Right kidney (tissue), 1 donor: Measurements from ENCODE around the gene TNXB.
"Not testable (repeated sequence)": the region's sequence is repeated elsewhere in the genome, so short reads cannot be mapped to it uniquely, and the experiment has no call there.

Source experiments
- DNase-seq: peaks from one replicate; pipeline ENCODE4 v3.0.0-alpha.2; 2016

Gene TNXB

DNA sequence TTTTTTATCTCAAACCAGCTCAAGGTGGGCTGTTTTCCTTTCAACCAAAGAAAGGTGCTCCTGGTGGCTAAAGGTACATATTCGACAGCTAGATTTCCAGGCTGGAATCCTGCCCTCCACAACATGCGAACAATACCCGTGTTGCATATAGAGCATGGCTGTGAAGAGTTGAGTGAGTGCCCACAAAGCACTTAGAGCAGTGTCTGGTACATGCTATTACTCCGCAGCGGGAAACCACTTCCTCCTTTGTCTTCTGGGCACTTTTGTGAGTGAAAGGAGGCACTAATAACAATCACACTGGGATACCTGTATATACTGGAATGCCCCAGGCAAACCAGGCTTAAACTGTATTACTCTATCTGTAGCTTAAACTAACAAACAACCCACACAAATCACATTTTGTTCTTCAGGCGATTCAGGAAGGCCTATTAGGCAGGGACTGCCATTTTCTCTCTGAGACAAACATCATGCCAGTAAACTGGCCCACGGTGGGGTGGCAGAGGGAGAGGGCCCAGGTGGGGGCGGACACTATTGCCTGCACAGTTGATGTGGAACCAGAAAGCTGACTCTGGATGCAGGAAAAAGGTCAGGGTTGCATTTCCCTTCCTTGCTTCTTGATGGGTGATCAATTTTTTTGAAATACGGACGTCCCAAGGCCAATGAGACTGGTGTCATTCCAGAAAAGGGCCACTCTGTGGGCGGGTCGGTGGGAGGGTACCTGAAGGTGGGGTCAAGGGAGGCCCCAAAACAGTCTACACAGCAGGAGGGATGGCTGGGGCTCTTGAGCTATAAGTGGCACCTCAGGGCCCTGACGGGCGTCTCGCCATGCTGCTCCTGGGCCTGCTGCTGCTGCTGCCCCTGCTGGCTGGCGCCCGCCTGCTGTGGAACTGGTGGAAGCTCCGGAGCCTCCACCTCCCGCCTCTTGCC lies 71.3 kb downstream of the TNXB start, which contains the start of gene CYP21A2:
CYP21A2 (plus strand) TSS at position 818 of the 927 bp plus-strand sequence; CDS start at position 826, 8 bp downstream.
- not testable (repeated sequence) for DNase-seq

DNA sequence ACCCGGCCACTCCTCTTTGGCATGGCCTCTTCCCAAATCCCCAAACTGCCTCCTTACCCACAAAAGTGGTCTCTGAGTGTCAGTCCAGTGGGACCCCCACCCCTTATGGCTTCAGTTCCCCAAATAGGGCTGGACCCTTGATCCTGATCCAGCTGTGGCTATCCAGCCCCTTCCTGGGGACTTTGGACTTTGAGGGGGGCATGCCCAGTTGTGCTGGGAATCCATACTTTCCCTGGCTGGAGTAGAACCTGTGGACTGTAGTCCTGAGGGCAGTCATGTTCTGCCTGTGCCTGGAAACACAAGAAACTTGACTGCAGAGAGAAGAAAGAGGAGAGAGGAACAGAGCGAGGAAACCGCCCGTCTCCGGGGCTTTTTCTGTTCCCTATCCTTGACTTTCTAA lies 72.0 kb downstream of the TNXB start:
- not testable (repeated sequence) for DNase-seq

GRCh38 chr6:32035283-32036013 lies 73.7 kb downstream of the TNXB start:
- not testable (repeated sequence) for DNase-seq

GRCh38 chr6:32029553-32029952 lies 79.6 kb downstream of the TNXB start:
- DNase-seq = not testable (repeated sequence)

DNA sequence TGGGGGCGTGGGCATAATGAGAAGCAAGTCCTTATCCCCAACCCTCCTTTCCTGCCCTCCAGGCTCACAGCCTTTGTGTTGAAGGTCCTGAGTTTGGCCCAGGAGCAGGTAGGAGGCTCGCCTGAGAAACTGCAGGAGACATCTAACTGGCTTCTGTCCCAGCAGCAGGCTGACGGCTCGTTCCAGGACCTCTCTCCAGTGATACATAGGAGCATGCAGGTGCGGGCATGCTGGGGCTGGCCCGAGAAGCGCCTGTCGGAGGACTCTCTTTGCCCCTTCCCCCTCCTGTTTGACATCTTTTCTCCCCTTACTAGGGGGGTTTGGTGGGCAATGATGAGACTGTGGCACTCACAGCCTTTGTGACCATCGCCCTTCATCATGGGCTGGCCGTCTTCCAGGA lies 80.5 kb downstream of the TNXB start:
- not testable (repeated sequence) for DNase-seq

GRCh38 chr6:32022100-32022499 lies 87.0 kb downstream of the TNXB start:
- not testable (repeated sequence) for DNase-seq

DNA sequence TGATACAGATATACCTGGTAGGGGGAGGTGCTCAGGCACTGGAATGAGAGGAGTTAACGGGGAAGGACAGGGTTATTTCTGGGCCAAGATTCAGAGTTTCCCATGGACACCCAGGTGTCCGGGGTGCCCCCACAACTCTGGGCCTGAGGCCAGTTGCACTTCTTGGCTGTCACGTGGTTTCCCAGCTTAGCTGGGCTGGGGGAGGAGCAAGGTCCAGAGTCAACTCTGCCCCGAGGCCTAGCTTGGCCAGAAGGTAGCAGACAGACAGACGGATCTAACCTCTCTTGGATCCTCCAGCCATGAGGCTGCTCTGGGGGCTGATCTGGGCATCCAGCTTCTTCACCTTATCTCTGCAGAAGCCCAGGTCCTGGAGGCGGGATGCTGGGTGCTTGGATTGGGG lies 94.6 kb downstream of the TNXB start, which contains the start of gene C4B:
C4B (plus strand) TSS at position 249 of the 400 bp plus-strand sequence; CDS start at position 300, 51 bp downstream.
- not testable (repeated sequence) for DNase-seq

- not testable (repeated sequence) for DNase-seq
Measured at GRCh38 chr6:32013738-32014137, 95.4 kb downstream of the TNXB start.

DNA sequence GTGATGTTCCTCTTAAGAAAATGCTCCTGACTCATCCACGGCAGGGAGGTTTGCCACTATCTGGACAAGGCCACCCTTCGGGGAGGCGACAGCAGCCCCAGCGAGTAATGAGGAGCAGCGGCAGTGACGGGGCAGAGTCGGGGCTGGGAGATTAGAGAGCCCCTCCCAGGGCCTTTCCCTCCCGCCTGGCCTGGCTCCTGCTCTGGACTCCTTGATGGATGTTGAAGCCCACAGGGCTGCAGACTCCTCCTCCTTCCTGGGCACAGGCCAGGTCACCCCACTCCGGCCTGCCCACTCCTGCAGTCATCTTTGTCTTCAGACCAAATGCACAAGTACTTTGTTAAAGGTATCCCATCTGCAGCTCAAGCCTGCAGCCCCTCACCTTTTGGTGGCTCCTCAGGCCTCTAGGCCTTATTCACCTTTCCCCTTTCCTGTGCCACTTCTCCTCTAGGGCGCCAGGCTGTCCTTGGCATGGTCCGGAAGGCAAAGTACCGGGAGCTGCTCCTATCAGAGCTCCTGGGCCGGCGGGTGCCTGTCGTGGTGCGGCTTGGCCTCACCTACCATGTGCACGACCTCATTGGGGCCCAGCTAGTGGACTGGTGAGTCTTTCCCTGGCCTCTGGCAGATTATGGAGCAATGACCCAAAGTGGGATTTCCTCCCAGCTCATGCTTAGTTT lies 96.1 kb downstream of the TNXB start:
- DNase-seq = not testable (repeated sequence)

DNA sequence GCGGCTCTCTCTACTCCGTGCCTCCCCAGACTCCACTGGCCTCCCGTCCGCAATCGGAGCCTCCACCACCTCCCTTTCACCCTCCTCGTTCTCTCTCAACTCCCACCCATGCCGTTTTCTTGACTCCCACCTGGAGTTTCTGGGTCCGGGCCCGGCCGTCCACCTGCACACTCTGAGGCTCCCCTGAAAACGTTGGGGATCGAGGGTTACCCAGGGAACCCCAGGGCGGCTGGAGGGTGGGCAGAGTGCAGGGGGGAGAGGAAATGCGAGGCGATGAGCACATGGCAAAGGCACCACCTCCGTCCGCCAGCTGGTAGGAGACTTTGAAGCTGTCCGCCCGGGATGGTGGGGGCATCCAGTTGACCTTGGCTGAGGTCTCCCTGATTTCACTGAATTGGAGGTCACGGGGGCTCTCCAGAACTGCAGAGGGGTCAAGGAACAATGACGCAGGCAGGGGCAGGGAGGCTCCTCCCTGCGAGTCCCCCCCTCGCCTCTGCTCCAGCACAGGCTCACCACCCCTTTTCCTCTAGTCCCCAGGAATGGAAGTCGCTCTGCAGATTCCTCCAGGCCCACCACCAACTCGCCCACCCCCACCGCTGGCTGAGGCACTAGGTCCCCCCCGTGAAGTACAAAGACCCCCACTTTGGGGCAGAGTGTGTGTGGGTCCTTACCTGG lies 98.1 kb downstream of the TNXB start:
- not testable (repeated sequence) for DNase-seq

DNA sequence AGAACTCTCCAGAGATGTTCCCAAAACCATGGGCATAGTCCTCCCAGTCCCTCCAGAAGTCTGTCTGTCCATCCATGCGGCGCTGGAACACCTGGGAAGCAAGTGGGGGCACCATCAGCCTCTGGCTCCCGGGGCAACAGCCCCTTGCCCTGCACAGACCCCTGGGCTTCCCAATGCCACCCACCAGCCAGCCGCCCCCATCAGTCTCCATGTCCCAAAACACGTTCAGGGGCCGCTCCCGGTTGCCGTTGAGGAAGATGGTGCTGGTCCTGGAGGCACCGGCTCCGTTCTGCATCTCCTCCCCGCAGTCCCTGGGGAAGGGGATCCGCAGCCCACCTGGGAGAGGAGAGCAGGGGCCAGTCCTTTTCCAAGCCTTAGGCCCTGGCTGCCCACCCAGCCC lies 99.6 kb downstream of the TNXB start:
- DNase-seq = not testable (repeated sequence)

DNA sequence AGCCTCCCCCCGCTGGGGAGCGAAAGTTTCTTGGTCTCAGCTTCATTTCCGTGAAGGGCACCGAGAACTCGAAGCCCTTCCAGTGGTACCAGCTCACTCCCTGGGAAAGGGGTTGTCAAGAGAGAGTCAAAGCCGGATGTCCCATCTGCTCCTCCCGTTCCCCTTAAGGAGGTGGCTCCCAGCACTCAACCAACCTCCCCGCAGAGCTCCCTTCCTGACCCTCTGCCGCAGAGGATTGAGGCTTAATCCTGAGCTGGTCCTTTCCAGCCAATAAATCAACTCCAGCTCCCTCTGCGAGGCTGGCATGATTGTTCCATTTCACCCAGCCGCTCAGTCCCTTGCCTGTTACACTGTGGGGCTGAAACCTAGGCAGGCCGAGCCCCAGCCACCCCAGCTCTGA lies 100.5 kb downstream of the TNXB start:
- not testable (repeated sequence) for DNase-seq

DNA sequence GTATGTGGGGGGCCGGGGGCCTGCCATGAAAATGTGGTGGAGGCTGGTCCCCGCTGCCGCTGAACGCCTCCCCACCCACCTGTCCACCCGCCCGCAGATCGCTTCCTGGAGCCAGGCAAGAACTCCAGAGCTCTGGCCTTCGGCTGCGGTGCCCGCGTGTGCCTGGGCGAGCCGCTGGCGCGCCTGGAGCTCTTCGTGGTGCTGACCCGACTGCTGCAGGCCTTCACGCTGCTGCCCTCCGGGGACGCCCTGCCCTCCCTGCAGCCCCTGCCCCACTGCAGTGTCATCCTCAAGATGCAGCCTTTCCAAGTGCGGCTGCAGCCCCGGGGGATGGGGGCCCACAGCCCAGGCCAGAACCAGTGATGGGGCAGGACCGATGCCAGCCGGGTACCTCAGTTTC lies 101.1 kb downstream of the TNXB start:
- DNase-seq = not testable (repeated sequence)

DNA sequence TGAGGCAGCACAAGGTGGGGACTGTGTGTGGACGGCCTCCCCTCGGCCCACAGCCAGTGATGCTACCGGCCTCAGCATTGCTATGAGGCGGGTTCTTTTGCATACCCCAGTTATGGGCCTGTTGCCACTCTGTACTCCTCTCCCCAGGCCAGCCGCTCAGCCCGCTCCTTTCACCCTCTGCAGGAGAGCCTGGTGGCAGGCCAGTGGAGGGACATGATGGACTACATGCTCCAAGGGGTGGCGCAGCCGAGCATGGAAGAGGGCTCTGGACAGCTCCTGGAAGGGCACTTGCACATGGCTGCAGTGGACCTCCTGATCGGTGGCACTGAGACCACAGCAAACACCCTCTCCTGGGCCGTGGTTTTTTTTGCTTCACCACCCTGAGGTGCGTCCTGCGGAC lies 102.1 kb downstream of the TNXB start:
- not testable (repeated sequence) for DNase-seq

GRCh38 chr6:32005991-32006529 lies 103.1 kb downstream of the TNXB start:
- not testable (repeated sequence) for DNase-seq

- not testable (repeated sequence) for DNase-seq
Measured at GRCh38 chr6:32005538-32005880, 103.6 kb downstream of the TNXB start.

DNA sequence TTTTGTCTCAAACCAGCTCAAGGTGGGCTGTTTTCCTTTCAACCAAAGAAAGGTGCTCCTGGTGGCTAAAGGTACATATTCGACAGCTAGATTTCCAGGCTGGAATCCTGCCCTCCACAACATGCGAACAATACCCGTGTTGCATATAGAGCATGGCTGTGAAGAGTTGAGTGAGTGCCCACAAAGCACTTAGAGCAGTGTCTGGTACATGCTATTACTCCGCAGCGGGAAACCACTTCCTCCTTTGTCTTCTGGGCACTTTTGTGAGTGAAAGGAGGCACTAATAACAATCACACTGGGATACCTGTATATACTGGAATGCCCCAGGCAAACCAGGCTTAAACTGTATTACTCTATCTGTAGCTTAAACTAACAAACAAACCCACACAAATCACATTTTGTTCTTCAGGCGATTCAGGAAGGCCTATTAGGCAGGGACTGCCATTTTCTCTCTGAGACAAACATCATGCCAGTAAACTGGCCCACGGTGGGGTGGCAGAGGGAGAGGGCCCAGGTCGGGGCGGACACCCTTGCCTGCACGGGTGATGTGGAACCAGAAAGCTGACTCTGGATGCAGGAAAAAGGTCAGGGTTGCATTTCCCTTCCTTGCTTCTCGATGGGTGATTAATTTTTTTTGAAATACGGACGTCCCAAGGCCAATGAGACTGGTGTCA lies 104.1 kb downstream of the TNXB start:
- not testable (repeated sequence) for DNase-seq

- not testable (repeated sequence) for DNase-seq
Measured at GRCh38 chr6:32004393-32004792, 104.7 kb downstream of the TNXB start.

DNA sequence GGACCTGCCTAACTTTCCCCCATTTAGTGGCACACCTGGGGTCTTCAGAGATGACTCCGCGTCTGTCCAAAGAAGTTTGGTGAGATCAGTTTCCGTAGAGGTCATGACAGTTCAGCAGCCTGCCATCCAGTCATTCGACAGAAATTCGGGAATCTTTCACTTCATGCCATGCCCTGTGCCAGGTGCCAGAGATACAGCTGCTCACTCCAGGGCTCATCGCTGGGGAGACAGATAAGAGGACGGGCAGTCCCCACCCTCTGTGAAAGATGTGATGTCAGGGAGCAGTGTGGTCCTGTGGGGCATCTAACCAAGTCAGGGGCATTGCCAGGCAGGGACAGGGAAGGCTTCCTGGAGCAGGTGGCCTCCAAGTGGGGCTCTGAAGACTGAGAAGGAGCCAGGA lies 105.8 kb downstream of the TNXB start:
- not testable (repeated sequence) for DNase-seq

GRCh38 chr6:32002546-32003268 lies 106.4 kb downstream of the TNXB start:
- DNase-seq = not testable (repeated sequence)
